Glutamatergic neuron (in vitro differentiated cells): Measurements from ENCODE around the gene SERPINA4. TPM values are rescaled to one million over a fixed set of nuclear protein-coding genes. Genes with fewer than 3 reads are reported as not detected.
A peak's percentile ranks its signal among the peaks of the same experiment; 100 is the strongest.

ENCODE experiments used
- DNase-seq: peaks from one replicate; pipeline ENCODE4 v3.0.0; 2022
- H3K27ac Mint-ChIP-seq: one replicate; pipeline ENCODE4 v1.8.0; 2020; ENCODE audit warnings: mild to moderate bottlenecking, mixed read lengths, inconsistent platforms; ENCODE audit not compliant: unreplicated experiment
- H3K27me3 Mint-ChIP-seq: one replicate; pipeline ENCODE4 v1.8.0; 2020; ENCODE audit warnings: mild to moderate bottlenecking, moderate library complexity, mixed read lengths, inconsistent platforms; ENCODE audit not compliant: unreplicated experiment
- H3K36me3 Mint-ChIP-seq: one replicate; pipeline ENCODE4 v1.8.0; 2020; ENCODE audit warnings: mild to moderate bottlenecking, mixed read lengths, inconsistent platforms; ENCODE audit not compliant: unreplicated experiment
- H3K4me1 Mint-ChIP-seq: one replicate; pipeline ENCODE4 v1.8.0; 2020; ENCODE audit warnings: mild to moderate bottlenecking, low read depth, mixed read lengths, inconsistent platforms; ENCODE audit not compliant: unreplicated experiment
- H3K4me3 Mint-ChIP-seq: one replicate; pipeline ENCODE4 v1.8.0; 2020; ENCODE audit warnings: mild to moderate bottlenecking, mixed read lengths, inconsistent platforms; ENCODE audit not compliant: unreplicated experiment
- H3K9me3 Mint-ChIP-seq: one replicate; pipeline ENCODE4 v1.8.0; 2020; ENCODE audit warnings: mild to moderate bottlenecking, moderate library complexity, mixed read lengths, inconsistent platforms; ENCODE audit not compliant: unreplicated experiment
- total RNA-seq: library from RNA; stranded (reverse); fragmentation: NEBNext Ultra II Directional; extraction: Animal tissue kit (Norgen Biotek cat#: 25700); gene quantifications from one replicate; pipeline ENCODE4 v1.2.1, GENCODE V29; 2021; ENCODE audit not compliant: unreplicated experiment
- TF ChIP-seq, protein P1 (sequence below): fragments of 200-600 bp; sonication (generic); IDR thresholded peaks from one replicate; pipeline ENCODE4 v1.5.0; 2021; ENCODE audit not compliant: partially characterized antibody, unreplicated experiment

SERPINA4 gene
- total RNA-seq, 1 donor from 2014 or later, result not detected

DNA sequence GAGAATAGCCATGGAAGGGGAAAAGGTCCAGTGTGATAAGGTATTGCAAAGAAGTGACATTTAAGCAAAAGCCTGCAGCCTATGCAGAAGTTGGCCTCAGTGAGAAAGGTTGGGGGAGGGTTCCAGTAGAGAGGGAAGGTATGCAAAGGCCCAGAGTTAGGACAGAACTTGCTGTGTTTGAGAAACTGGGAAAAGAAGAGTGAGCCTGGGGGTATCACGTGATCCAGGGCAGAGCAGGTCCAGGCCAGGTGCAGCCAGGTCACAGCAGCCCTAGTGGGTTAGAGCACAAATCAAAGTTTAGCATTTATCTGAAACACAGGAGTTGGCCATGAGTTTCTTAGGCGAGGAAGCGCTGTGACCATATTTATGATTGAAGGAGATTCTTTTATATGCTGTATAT is 21.6 kb downstream of the SERPINA4 start:
- Mint-ChIP-seq H3K4me3 (no peak overlapping the region), H3K27ac (no peak overlapping the region), H3K36me3 (peaks cover 8% of the 10 kb centered on the region), H3K9me3 (no peaks in the 10 kb centered on the region), H3K4me1 (no peaks in the 10 kb centered on the region), H3K27me3 (peaks cover 4% of the 10 kb centered on the region)
- TF ChIP-seq, protein P1, sequence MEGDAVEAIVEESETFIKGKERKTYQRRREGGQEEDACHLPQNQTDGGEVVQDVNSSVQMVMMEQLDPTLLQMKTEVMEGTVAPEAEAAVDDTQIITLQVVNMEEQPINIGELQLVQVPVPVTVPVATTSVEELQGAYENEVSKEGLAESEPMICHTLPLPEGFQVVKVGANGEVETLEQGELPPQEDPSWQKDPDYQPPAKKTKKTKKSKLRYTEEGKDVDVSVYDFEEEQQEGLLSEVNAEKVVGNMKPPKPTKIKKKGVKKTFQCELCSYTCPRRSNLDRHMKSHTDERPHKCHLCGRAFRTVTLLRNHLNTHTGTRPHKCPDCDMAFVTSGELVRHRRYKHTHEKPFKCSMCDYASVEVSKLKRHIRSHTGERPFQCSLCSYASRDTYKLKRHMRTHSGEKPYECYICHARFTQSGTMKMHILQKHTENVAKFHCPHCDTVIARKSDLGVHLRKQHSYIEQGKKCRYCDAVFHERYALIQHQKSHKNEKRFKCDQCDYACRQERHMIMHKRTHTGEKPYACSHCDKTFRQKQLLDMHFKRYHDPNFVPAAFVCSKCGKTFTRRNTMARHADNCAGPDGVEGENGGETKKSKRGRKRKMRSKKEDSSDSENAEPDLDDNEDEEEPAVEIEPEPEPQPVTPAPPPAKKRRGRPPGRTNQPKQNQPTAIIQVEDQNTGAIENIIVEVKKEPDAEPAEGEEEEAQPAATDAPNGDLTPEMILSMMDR, result no peak
- peak; percentile 0 for DNase-seq

DNA sequence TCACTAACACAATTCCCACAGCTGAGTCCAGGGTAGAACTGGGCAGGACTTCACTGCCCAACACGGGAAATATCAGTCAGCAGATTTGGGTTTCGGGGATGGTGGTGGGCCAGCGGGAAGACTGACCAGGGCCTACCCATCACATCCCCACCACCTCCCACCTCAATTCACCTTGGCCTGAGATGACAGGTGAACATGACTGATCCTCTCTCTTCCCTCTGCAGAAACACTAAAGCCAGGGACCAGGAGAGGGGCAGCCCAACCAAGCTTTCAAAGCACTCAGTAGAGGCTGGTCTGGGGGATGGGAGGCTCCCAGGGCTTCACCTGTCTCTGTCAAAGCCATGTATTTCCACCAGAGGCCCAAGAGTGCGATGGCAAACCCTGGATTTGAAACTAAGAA is 22.3 kb downstream of the SERPINA4 start:
- peaks cover 2% of the 10 kb centered on the region for H3K9me3 Mint-ChIP-seq
- H3K36me3 Mint-ChIP-seq, result peaks cover 8% of the 10 kb centered on the region
- peak; percentile 1 for DNase-seq
- H3K27me3 Mint-ChIP-seq, result peaks cover 4% of the 10 kb centered on the region
- H3K4me1 Mint-ChIP-seq, result no peaks in the 10 kb centered on the region
- TF ChIP-seq, protein P1, result no peak
- H3K4me3 Mint-ChIP-seq, result no peak overlapping the region
- no peak overlapping the region for H3K27ac Mint-ChIP-seq

DNA sequence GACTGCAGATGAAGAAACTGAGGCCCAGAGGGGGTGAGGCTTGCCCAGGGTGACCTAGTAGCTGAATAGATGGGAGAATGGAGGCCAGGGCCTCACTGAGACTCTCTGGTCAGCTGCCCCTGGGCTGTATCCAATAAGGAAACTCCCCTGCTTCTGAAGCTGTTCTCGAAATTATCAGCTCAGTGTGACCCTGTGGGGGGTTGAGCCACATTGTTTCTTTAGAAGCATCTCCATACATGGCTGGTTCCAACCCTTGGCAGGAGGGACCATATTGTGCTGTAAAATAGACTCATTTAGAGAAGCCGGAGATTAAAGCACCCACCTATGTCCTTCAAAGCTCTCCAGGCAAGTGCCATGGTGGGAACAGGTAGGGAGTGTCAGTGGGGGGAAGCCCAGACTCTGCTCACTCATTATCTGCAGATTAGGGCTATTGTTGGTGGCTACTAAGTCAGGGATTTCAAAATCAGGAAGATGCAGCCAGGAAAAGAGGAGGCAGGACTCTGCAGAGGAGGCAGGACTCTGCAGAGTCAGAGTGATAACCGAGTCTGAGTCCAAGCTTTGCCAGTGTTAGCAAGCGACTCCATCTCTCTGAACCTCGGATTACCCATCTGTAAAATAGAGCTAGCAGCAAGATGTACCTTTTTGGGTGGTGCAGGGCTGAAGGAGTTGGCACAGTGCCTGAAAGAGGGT is 23.5 kb downstream of the SERPINA4 start:
- no peak overlapping the region for H3K27ac Mint-ChIP-seq
- H3K9me3 Mint-ChIP-seq, result peaks cover 2% of the 10 kb centered on the region
- DNase-seq, result peak; percentile 0
- TF ChIP-seq, protein P1, result no peak
- peaks cover 8% of the 10 kb centered on the region for H3K36me3 Mint-ChIP-seq
- no peak overlapping the region for H3K4me3 Mint-ChIP-seq
- no peaks in the 10 kb centered on the region for H3K4me1 Mint-ChIP-seq
- H3K27me3 Mint-ChIP-seq, result peaks cover 4% of the 10 kb centered on the region

DNA sequence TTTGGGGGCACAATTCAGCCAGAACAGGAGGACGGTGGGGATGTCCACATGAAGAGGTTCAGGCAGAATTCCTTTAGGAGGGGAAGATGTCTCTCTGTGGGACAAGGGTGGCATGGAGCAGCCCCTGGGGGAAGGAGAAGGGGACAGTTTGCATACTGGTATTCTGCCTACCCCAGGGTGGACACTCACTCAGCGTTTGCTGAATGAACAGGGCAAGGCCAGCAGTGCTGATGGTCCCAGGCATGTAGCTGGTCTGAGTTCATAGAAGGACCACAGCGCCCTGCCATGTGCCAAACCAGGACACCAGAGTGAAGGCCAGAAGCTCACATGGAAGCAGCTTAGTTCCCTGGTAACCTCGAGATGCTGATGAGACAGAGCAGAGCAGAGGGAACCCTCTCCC is 25.4 kb downstream of the SERPINA4 start:
- TF ChIP-seq, protein P1, result no peak
- peaks cover 17% of the 10 kb centered on the region for H3K36me3 Mint-ChIP-seq
- H3K4me3 Mint-ChIP-seq, result no peak overlapping the region
- no peak overlapping the region for H3K27ac Mint-ChIP-seq
- H3K9me3 Mint-ChIP-seq, result peaks cover 3% of the 10 kb centered on the region
- no peaks in the 10 kb centered on the region for H3K4me1 Mint-ChIP-seq
- peaks cover 6% of the 10 kb centered on the region for H3K27me3 Mint-ChIP-seq
- peak; percentile 1 for DNase-seq

DNA sequence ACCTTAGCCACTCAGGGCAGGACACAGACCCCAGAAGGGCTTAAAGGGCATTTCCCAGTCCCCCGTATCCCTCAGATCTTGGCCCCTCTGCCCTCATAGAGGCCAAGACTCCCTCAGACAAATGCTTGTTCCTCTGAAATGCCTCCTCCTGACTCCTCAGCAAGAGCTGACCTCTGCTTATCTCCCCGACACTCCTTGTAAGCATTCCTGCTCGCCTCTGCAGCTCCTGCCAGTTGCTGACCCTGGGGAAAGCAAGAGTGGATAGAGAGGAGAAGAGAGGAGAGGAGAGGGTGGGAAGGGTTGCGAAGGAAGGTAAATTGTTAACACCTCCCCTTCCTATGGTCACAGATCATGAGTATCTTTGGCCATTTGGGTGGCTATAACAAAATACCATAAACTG is 27.1 kb downstream of the SERPINA4 start:
- no peak overlapping the region for H3K27ac Mint-ChIP-seq
- TF ChIP-seq, protein P1, result no peak
- DNase-seq, result no peak
- peaks cover 3% of the 10 kb centered on the region for H3K9me3 Mint-ChIP-seq
- no peak overlapping the region for H3K4me3 Mint-ChIP-seq
- no peaks in the 10 kb centered on the region for H3K4me1 Mint-ChIP-seq
- peaks cover 20% of the 10 kb centered on the region for H3K36me3 Mint-ChIP-seq
- H3K27me3 Mint-ChIP-seq, result peaks cover 6% of the 10 kb centered on the region
